NCI-H2029 treated with DMSO at 0.1 percent for 48 hours (cell line): ENCODE data around the gene TBC1D16.

Experiments used
- DNase-seq: peaks from one replicate; lab custom pipeline; 2025; lab: John Stamatoyannopoulos, UW

The TBC1D16 gene

DNA sequence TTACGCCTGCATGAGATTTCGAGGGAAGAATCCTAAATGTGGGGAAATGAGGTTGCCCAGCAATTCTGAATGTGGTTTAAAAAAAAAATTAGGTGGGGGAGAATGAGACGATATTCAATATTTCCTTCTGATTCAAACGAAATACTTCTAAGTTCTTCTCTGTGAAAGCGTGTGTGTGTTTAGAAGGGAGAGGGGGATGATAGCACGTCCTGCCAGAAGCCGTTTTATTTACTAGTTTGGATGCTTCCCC, 47.8 kb downstream of the TBC1D16 start:
- no peak for DNase-seq

DNA sequence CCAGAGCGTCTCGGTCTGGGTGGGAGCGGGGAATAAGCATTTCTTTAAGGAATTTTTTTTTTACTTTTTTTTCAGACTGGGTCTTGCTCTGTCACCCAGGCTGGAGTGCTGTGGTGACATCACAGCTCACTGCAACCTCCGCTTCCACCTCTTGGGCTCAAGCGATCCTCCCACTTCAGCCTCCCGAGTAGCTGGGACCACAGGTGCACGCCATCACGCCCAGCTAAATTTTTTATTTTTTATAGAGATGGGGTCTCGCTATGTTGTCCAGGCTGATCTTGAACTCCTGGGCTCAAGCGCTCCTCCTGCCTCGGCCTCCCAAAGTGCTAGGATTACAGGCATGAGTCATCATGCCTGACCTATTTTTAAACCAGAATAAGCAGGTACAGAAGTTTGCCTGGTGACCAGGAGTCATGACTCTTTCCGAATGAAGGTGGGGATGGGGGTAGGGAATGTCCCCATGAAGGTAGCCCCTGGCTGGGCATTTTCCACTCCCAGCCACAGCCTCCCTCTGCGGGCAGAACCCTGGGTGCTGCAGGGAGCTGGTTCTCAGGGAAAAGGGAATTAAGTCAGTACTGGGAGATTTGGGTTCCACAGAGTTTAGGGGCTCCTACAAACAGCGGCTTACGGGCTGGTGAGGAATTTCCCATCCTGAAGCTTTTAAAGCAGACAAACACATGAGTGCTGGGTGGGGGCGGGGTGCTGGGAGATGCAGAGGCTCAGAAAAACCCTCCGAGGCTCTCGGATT, 48.3 kb downstream of the TBC1D16 start:
- no peak for DNase-seq

DNA sequence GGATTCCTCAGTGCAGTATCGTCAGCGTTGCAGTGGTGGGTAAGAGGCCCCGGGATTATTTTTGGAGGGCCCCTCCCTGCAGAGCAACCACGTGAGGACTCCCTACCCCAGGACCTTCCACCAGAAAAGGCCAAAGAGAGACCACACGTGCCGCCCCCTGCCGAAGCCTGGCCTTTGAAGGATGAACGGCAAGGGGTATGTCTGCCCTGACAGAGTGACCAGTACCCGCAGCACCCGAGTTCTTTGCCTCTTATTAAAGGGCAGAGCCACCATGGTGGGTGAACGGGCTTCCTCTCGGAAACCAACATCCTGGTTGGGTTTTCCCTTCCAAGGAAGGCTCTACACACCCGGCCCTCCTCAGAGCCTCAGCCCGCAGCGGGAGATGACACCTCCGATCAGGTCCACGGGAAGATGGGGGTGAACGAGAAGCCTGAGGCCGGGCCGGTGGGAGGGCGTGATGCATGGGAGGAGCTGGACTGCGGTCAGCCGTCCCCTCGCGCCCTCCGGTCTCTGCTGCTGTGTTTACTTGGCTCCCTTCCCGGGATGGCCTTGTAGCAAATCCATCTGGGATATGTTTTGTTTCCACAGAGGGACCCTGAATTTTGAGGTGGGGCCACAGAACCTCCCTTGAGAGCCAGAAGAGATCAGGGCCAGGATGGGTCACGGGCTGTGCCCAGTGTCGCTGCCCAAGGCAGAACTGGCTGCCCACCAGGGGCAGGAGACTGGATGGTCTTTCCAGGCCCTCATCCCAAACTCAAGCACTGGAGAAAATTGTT, 49.1 kb downstream of the TBC1D16 start:
- DNase-seq = no peak

DNA sequence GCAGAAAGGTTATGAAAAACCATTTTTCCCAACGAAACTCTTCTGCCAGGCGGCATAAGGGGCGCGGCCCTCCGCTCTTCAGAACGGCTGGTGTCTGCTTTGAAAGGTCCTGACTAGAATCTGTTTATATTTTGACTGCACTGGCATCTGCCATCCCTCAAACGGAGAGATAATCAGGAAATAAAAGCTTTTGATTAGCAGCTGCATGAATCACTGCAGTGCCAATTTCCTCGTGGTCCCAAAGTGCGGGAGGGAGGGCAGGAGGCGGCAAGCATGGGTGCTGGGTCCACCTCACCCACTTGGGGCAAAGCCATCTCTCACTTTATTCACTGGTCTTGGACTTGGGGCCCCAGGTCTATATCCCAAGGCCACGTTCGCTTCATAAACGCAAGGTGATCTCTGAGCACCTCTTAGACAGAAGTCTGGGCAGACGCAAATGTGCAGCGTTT, 49.7 kb downstream of the TBC1D16 start:
- no peak for DNase-seq

DNA sequence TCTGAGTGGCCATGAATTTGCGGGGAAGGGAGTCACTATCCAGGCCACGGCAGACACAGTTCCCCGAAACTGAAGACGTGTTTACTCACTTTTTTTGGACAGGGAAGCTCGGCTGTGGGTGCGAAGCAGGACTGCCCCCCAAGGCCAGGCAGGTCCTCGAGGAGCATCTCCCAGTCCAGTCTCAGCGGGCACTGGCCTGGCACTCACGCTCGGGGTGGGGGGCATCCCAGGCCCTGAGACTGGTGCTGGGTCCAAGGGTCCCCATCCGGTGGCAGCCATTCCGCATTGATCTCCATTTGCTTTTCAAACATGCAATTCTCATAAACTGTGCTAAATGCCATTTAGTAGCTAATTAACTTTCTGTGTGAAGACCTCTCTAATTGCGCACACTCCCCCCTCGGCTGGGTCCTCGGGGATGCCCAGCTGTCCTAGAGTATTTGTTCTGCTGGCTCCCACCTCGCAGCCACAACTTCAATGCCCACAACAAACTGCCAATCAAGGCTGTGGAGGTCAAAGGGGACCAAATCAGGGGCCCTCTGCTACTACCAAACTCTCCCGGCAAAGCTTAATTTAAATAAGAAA, 50.2 kb downstream of the TBC1D16 start:
- DNase-seq = no peak

DNA sequence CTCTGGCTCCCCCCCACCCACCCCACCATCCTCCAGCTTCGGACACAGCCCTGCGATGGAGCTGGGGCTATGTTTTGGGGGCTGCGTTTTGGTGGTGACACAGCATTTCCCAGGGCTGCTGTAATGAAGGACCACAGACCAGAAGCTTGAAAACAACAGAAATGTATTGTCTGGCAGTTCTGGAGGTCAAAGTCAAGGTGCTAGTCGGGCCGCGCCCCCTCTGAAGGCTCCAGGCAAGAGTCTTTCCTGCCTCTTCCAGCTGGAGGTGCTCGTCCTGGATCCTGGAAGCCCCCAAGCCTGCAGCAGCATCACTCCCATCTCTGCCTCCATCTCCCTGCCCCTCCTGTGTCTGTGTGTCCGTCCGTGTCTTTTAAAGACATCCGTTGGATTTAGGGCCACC, 50.8 kb downstream of the TBC1D16 start:
- no peak for DNase-seq

DNA sequence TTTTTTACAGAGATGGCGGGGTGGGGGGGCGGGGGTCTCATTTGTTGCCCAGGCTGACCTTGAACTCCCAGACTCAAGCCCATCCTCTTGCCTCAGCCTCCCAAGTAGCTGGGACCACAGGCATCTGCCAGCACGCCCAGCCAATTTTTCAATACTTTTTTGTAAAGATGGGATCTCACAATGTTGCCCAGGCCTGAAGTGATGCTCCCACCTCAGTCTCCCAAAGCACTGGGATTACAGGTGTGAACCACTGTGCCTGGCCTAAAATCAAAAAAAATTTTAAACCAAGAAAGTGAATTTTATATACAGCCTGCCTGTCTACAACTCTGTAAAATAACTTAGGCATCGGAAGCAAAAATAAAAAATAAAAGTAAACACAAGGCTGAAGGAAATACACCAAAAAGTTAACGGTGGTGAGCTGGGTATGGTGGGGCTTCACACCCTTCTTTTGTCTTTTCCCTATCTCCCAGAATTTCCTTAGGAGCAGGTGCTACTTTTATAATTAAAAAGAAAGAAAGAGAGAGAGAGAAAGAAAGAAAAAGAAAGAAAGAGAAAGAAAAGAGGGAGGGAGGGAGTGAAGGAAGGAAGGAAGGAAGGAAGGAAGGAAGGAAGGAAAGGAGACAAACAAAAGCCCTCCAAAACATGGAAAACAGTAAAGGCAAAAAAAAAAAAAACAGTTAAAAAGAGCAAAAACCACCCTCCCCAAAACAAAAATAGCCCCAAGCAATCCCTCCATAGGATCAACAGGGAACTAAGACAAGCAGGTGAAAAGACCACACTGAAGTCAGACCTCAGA, 51.4 kb downstream of the TBC1D16 start:
- DNase-seq = no peak

DNA sequence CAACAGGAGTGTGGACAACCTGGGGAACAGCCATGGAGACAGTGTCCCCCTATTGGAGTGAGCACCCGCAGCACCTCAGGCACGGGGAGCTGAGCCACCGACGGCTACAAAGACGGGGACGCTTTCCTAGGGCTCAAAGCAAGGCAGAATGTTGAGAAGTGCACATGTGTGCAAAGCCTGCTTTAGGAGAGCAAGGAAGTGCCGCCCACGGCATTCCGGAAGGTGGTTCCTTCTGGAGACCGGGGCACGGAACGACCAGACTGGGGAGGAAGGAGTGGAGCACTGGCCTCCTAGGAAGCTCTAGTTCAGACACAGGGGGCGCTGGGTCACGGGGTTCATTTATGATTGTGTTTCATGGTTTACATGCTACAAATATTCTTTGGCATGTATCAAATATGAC, 52.2 kb downstream of the TBC1D16 start:
- DNase-seq = no peak

DNA sequence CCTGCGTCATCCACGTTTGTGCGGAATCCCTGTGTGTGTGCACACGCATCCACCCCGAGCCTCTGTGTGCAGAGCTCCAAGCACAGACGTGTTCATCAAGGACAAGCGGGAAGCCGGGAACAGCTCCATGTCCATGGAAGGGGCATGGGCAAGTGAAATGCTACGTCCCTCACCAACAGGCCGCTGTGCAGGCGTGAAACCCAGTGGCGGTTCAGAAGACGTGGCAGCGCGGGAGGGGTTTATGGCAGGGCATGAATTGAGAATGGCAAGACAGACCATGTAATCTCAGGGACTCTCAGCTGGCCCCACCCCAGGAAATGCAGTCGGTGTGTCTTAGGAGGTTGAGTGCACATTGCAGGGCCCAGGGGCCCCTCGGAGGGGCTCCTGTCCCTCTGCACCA, 52.7 kb downstream of the TBC1D16 start:
- DNase-seq = no peak

DNA sequence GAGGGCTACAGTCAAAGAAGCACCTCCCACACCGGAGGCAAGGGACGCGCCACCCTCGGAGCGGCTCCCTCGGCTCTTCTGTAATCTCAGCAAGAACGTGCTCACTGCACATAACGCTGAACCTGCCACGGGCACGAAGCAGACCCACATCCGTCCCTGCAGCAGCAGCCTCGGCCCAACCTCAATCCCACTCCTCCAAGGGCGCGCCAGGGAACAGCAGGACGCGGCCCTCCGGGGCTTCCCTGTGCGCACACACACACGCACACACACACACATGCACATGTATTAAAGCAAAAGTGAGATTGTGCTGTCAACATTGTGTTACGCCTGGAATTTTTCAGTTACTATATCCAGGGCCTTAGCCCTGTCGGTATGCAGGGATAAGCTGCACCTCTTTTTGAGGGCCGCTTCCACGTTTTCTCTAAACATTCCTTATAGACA, 54.0 kb downstream of the TBC1D16 start:
- no peak for DNase-seq

DNA sequence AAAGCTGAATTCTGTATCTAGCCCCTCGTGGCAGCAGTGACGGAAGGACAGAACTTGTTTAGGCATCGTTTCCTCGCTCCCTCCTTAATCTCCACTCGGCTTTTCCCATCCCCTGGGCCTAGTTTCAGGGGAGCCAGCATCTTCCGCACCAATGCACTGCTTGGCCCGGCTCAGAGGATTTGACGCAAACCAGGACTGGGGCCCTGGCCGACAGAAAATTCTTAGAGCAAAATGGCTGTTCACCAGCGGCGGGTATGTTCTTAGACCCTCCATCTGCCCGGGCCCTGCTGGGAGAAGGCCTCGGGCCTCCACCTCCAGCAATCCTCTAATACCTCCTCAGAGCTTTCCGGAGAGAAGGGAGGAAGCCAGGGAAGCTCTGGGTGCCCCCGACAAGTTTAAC, 54.6 kb downstream of the TBC1D16 start:
- DNase-seq = no peak

DNA sequence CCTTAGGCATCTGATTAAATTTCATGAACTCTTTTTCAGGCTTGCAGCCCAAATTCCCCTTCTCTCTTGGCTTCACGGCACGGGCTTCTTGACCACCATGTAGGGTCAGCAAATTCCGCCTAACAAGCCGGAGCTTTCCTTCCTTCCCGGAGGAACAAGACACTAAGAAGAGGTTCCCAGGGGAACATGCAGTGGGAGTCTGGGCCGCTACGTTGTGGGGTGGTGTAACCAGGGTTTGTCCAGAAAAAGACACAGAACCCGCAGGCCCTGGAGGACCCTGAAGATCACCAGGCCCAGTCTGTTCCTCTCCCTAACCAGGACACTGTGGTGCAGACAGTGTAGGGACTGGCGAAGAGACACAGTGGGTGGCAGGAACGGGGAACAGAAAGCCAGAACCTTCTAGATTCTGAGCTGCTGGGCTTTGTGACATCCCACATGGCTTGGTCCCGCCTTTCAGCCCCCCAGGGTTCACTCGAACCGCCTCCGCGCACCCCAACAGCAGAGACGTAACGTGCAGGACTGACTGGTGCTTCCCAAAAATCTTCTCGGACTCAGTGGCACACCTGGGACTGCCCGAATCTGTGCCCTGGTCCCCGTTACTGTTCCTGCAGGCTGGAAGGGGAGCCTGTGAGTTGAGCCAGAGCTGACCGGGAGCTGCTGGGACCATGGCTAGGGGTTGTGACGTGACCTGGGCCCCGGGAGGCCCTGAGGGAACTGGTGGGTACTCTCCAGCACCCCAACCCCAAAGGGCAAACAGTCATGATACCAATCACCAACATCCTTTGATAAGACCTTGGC, 55.2 kb downstream of the TBC1D16 start:
- DNase-seq = no peak

DNA sequence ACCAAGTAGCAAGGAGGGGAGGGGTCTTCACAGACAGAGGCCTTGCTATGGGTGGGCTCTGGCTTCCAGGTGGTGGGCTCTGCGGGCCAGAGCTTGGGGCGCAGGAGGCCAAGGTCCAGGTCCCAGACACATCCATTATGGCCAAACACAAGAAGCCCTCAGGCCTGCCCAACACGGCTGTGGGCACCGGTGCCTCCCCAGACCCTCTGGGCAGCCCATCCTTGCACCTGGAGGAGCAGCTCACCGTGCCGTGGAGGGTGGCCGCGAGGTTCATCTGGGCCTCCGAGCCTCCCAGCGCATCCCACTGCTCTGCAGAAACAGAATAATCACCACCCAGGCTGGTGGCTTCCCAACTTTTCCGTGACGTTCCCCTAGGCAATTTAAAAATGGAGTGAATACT, 55.9 kb downstream of the TBC1D16 start:
- no peak for DNase-seq

DNA sequence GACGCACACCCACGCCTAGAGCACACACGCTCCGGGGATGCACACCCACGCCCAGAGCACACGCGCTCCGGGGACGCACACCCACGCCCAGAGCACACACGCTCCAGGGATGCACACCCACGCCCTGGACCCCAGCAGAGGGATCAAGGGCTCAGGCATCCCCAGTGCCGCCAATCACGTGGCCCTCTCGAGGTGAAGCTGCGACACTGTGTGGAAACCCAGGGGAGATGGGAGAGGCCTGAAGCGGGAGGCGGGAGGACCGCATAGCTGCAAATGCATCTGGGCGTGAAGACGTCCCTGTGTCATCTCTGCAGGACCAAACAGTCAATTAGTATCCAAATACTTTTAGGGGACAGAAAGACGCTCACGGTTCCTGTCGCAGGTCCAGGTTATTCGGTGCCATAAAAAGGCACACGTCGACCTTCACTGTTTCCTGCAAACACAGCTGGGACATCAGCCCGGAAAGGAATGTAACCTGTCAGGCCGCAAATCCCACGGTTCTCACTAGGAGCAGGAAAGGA, 56.4 kb downstream of the TBC1D16 start:
- no peak for DNase-seq

DNA sequence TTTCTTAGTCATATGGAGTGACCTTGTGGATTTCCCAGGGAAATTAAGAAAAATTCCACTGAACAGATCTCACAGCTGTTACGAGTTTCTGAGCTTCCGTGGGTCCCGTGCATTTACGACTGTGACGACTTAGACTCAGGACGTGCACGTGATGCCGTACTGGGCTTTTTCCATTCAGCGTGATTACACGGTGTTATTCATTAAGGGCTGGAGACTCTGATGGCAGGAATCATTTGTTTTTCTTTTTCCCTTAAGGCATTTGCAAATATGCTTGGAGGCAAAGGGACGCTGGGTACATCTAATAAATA, 57.2 kb downstream of the TBC1D16 start:
- no peak for DNase-seq

DNA sequence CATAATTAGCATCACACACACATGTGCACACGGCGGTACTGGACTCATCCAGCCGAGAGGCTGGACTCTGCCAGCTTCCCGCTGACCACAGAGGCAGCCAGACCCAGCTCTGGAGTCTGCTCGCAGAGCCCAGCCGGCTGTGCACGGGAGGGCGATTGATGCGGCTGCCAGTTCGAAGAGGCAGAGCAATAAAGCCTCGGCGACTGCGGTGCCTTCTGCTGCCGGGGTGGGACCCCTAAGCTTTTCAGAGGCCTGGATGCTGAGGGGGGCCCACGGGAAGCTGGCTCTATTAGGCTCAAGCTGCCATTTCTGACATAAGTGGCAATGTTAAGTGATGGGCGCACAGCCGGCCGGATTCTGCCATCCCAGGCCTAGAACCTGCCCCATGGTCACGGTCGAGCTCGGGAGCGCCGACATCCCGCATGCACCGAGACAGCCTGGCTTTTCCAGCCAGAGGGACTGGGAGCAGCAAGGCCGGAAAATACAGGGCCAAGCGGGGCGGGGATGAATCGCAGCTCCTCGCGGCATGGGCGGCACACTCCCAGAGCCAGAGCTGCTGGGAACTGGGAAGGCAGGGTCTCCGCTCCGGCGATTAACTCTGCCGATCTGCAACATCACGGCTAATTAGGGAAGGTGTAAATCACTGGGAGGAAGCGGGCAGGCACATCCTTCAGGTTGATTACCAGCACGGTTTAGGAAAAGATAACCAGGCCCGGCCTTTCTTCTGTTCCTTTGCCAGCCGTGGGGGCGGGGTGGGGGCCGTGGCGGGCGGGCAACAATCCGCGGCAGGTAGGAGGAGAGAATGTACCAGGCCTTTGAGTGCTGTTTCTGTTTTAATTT, 57.7 kb downstream of the TBC1D16 start:
- no peak for DNase-seq

DNA sequence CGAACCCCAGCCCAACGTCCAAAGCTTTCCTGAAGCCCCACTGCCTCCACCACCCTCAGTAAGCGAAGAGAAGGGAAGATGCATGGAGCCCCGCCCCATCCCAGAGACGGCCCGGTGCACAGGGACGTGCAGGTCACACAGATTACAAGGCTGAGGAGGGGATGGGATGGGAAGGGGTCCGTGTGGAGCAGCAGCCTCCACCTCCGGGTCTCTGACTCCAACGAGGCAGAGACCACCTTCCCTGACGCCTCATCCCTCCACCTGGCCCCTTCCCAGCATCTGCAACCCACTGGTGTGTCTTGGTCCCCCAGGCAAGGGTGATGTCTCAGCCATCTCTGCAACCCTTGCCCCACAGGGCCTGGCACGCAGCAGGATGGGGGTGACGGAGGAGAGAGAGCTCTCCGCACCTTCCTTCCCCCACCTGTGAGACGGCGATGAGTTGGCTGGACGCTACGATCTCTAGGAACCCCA, 58.5 kb downstream of the TBC1D16 start:
- no peak for DNase-seq

DNA sequence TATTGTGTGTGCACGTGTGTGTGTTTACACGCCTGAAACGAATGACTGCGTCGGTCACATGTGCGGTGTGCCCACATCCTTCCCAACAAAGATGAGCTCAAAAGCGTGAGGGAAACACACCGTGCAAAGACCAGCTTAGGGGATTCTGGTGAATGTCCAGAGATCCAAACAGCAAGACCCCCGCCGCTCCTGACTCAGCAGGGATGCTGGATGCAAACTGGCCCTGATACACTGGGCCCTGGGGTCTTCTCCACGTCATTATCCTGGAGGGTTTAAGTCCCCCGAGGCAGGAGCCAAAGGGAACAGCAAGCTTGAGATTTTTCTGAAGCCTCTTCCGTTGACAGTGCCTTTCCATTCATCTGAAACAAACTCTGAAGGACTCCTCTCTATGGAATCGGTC, 59.2 kb downstream of the TBC1D16 start:
- DNase-seq = no peak

DNA sequence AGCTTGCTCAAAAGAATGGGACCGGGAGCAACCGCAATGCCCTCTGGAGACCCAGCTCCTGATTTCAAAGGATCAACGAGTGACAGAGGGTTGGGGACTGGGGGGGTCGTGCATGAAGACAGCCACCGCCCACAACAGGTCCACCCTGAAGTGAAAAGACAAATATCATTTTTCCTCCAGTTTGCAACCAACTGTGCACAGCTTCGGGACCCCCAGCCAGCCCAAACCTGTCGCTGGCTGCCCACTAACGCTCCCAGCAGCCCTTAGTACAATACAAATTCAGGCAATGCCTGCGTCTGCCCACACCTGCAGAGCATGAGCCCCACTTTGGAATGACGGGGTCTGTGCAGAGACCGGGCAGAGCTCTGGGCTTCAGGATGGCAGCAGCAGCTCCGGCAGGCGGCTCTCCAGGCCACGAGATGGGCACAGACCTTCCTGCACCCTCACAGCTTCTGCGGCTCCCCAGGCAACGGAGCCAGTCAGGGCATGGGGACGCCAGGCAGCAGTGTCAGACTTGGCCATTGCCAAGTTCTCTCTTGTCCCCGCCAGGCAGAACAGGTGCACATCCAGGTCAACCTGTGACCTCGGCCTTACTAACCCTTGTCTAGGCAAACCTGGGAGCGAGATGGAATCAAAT, 60.1 kb downstream of the TBC1D16 start:
- DNase-seq = no peak
